ENCODE measurements around the gene GUCA2A. TPM values are rescaled to one million over a fixed set of nuclear protein-coding genes. Genes with fewer than 3 reads are reported as not detected.

The GUCA2A gene
- total and polyA plus RNA-seq, 9 of the 15 experiments (the other 6 are each of a cell fraction or from before 2014, with no cell fraction given): not detected

DNA sequence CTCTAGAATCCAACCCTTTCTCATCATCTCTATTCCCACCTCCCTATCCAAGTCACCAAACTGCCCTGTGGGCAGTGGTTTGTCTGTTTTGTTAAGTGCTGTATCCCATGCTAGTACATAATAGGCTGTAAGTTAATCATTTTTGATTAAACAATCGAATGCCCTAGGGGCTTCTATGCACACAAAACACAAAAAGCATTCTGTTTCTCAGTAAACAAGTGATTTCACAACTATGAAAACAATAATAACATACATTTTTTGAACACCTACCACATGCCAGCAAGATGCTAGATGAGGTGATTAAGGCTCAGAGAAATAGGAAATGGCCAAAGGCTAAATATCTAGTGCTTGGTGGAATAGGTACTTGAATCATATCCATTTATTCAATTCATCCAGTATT, 16.4 kb downstream of the GUCA2A start:
- FAIRE-seq: no peak
- H2AFZ ChIP-seq (ENCODE audit: low read depth, low read length): no peak overlapping the region
- H3K79me2 ChIP-seq (ENCODE audit: control insufficient read depth, insufficient read depth, low read length): no peaks in the 10 kb centered on the region
- no peaks in the 10 kb centered on the region for H3K9me3 ChIP-seq (replicated peaks; ENCODE audit: control insufficient read depth, insufficient read depth, low read depth, low read length)
- no TSS peak for BruUV-seq (replicated peaks)
- DNase-seq (ENCODE audit: extremely low read depth in 1 of 4, low spot score in 3 of 4): no peak
- no peak overlapping the region for H3K27ac ChIP-seq (ENCODE audit: extremely low read depth, low read depth, low read length)
- no peaks in the 10 kb centered on the region for H3K9me1 ChIP-seq (ENCODE audit: control insufficient read depth, insufficient read depth, low read length)
- no peak overlapping the region for H3K4me2 ChIP-seq (ENCODE audit: insufficient read depth, low read length)
- H3K4me3 ChIP-seq: no peak overlapping the region
- no peak for ATAC-seq
- intact Hi-C loops (cut with micrococcal nuclease): loop anchor here (5.0 to 10.0 kb wide), 2 partner anchors 429 to 587 kb away; no protein-coding TSS in a partner anchor
- TF ChIP-seq, protein P1, sequence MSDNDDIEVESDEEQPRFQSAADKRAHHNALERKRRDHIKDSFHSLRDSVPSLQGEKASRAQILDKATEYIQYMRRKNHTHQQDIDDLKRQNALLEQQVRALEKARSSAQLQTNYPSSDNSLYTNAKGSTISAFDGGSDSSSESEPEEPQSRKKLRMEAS (CRISPR knock-in tag; IDR thresholded peaks at IDR 0.05): no peak
- TF ChIP-seq GABPB1 (CRISPR knock-in tag; IDR thresholded peaks at IDR 0.05) (no peak), BDP1 (IDR thresholded peaks at IDR 0.05; ENCODE audit: insufficient read depth, insufficient read length) (no peak), BRD9 (IDR thresholded peaks at IDR 0.05; ENCODE audit: low read depth, partially characterized antibody) (no peak), NFE2L1 (tag; IDR thresholded peaks at IDR 0.05; ENCODE audit: borderline replicate concordance, low read depth) (no peak), ZNF449 (CRISPR knock-in tag; IDR thresholded peaks at IDR 0.05) (no peak), EGR1 (conservative IDR thresholded peaks at IDR 0.05) (no peak), POLR2AphosphoS2 (IDR thresholded peaks at IDR 0.05; ENCODE audit: low read length) (no peak), HNRNPUL1 (IDR thresholded peaks at IDR 0.05; ENCODE audit: low read length) (no peak)
- TF ChIP-seq, protein P2, sequence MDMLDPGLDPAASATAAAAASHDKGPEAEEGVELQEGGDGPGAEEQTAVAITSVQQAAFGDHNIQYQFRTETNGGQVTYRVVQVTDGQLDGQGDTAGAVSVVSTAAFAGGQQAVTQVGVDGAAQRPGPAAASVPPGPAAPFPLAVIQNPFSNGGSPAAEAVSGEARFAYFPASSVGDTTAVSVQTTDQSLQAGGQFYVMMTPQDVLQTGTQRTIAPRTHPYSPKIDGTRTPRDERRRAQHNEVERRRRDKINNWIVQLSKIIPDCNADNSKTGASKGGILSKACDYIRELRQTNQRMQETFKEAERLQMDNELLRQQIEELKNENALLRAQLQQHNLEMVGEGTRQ (CRISPR knock-in tag; IDR thresholded peaks at IDR 0.05): no peak
- ChIA-PET CTCF (ENCODE audit: low intra/inter-chr PET ratio) (no interaction called here), POLR2A (no interaction called here)
- peaks cover 12 to 59% of the 10 kb centered on the region in 2 experiments; a peak in 4 of 5 replicates for H3K27me3 ChIP-seq (ENCODE audit: control insufficient read depth in 2 of 2, insufficient read depth in 2 of 2, low read length in 2 of 2)
- 4% methylated on average over 1 of the region's 1 CpG for WGBS (ENCODE audit: insufficient coverage, low coverage, missing lambda C conversion rate)
- peaks cover 0 to 4% of the 10 kb centered on the region in 2 experiments; a peak in 1 of 5 replicates for H3K4me1 ChIP-seq (replicated peaks in 1 of 2; ENCODE audit: control insufficient read depth in 2 of 2, insufficient read depth in 2 of 2, low read length in 2 of 2)
- peaks cover under 1% of the 10 kb centered on the region; the same call in 1 of the 2 replicates for H4K20me1 ChIP-seq (replicated peaks; ENCODE audit: control insufficient read depth, insufficient read depth, low read length)
- no peak overlapping the region for H3K9ac ChIP-seq (ENCODE audit: insufficient read depth in 1 of 2, low read depth in 2 of 2, low read length in 2 of 2)
- in situ Hi-C loops (cut with MboI): loop anchor here (10.0 to 25.0 kb wide), 2 partner anchors 336 to 573 kb away; no protein-coding TSS in a partner anchor
- no peaks in the 10 kb centered on the region for H3K36me3 ChIP-seq (ENCODE audit: control insufficient read depth, insufficient read depth, low read length)

Measured in K562 (cell line).